HL-60 (cell line): ENCODE results near the gene PRSS58.

Source experiments
- DNase-seq, 2 experiments: peaks; one replicate each; pipeline ENCODE4 v3.0.0-alpha.2; 2010 to 2020; ENCODE audit warnings: low read depth in 1 of 2, low spot score in 1 of 2
- H3K27ac ChIP-seq: fragments of 250-450 bp; sonication (Bioruptor Pico); replicated peaks from 2 replicates; pipeline ENCODE4 v1.5.1; 2020; ENCODE audit warnings: mild to moderate bottlenecking, moderate library complexity
- H3K27me3 ChIP-seq: fragments of 250-450 bp; sonication (Bioruptor Pico); 2 replicates; pipeline ENCODE4 v1.5.1; 2021; ENCODE audit warnings: mild to moderate bottlenecking, moderate library complexity; ENCODE audit not compliant: insufficient read depth, poor library complexity, severe bottlenecking
- H3K4me3 ChIP-seq: replicated peaks from 2 replicates; pipeline ENCODE4 v1.5.1; 2011; ENCODE audit warnings: mild to moderate bottlenecking, control low read depth, low read length; ENCODE audit not compliant: insufficient read depth
- GABPA ChIP-seq: IDR thresholded peaks from 2 replicates; pipeline ENCODE4 v1.6.1; 2012; ENCODE audit warnings: low read depth
- POLR2AphosphoS5 ChIP-seq: IDR thresholded peaks from 2 replicates; pipeline ENCODE4 v1.6.1; 2012; ENCODE audit warnings: low read depth
- SPI1 ChIP-seq: IDR thresholded peaks from 2 replicates; pipeline ENCODE4 v1.6.1; 2012; ENCODE audit warnings: low read depth, mild to moderate bottlenecking, borderline replicate concordance
- TF ChIP-seq, protein P1 (sequence below): IDR thresholded peaks from 2 replicates; pipeline ENCODE4 v1.6.1; 2012; ENCODE audit warnings: low read depth; ENCODE audit not compliant: insufficient replicate concordance
- TF ChIP-seq, protein P2 (sequence below): IDR thresholded peaks from one replicate; pipeline ENCODE4 v1.5.1; 2011; ENCODE audit warnings: low read length, control low read depth, inconsistent platforms; ENCODE audit not compliant: insufficient read depth

Gene PRSS58

DNA sequence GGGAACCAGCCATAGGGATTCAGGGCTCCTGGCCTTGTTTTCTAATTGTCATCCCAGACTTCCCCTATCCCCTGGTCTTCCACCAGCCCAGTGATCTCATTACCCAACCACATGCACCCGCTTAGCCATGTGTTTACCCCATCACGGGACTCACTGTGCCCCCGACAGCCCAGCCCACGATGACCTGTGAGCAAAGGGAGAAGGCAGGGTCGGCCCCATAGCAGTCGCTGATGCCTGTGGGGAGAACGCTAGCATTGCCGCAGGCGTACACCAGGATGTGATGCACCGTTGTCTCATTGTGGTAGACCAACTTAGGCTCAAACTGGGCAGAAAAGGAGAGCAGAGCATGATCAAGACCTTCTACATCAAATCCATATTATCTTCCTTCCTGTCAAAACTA lies 14.0 kb downstream of the PRSS58 start:
- H3K27me3 ChIP-seq: no peaks in the 10 kb centered on the region
- TF ChIP-seq POLR2AphosphoS5 (no peak), SPI1 (no peak), GABPA (no peak)
- TF ChIP-seq, protein P1, sequence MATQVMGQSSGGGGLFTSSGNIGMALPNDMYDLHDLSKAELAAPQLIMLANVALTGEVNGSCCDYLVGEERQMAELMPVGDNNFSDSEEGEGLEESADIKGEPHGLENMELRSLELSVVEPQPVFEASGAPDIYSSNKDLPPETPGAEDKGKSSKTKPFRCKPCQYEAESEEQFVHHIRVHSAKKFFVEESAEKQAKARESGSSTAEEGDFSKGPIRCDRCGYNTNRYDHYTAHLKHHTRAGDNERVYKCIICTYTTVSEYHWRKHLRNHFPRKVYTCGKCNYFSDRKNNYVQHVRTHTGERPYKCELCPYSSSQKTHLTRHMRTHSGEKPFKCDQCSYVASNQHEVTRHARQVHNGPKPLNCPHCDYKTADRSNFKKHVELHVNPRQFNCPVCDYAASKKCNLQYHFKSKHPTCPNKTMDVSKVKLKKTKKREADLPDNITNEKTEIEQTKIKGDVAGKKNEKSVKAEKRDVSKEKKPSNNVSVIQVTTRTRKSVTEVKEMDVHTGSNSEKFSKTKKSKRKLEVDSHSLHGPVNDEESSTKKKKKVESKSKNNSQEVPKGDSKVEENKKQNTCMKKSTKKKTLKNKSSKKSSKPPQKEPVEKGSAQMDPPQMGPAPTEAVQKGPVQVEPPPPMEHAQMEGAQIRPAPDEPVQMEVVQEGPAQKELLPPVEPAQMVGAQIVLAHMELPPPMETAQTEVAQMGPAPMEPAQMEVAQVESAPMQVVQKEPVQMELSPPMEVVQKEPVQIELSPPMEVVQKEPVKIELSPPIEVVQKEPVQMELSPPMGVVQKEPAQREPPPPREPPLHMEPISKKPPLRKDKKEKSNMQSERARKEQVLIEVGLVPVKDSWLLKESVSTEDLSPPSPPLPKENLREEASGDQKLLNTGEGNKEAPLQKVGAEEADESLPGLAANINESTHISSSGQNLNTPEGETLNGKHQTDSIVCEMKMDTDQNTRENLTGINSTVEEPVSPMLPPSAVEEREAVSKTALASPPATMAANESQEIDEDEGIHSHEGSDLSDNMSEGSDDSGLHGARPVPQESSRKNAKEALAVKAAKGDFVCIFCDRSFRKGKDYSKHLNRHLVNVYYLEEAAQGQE: no peak
- TF ChIP-seq, protein P2, sequence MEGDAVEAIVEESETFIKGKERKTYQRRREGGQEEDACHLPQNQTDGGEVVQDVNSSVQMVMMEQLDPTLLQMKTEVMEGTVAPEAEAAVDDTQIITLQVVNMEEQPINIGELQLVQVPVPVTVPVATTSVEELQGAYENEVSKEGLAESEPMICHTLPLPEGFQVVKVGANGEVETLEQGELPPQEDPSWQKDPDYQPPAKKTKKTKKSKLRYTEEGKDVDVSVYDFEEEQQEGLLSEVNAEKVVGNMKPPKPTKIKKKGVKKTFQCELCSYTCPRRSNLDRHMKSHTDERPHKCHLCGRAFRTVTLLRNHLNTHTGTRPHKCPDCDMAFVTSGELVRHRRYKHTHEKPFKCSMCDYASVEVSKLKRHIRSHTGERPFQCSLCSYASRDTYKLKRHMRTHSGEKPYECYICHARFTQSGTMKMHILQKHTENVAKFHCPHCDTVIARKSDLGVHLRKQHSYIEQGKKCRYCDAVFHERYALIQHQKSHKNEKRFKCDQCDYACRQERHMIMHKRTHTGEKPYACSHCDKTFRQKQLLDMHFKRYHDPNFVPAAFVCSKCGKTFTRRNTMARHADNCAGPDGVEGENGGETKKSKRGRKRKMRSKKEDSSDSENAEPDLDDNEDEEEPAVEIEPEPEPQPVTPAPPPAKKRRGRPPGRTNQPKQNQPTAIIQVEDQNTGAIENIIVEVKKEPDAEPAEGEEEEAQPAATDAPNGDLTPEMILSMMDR: no peak
- H3K4me3 ChIP-seq: no peak overlapping the region
- H3K27ac ChIP-seq: no peak overlapping the region
- DNase-seq: no peak

DNA sequence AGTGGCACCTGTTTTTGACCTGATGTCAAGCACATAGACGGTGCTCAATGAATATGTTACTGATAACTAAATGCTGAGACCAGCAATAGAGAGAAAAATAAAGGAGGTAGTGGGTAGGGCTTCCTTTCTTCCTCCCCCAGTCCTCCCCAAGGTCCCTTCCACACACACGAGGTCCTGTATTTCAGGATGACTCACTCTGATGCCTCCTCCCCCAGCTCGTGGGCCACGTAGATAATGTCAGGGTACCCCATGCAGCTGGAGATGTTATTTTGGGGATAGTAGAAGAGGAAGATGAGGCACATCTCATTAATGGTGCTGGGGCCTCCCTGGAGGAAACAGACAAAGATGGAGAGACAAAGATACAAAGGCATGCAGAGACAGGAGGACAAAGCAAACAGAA lies 17.3 kb downstream of the PRSS58 start:
- Histone ChIP-seq H3K4me3 (no peak overlapping the region), H3K27me3 (peaks cover 4% of the 10 kb centered on the region), H3K27ac (no peak overlapping the region)
- TF ChIP-seq POLR2AphosphoS5 (no peak), GABPA (no peak)
- TF ChIP-seq, protein P2: no peak
- no peak for DNase-seq

DNA sequence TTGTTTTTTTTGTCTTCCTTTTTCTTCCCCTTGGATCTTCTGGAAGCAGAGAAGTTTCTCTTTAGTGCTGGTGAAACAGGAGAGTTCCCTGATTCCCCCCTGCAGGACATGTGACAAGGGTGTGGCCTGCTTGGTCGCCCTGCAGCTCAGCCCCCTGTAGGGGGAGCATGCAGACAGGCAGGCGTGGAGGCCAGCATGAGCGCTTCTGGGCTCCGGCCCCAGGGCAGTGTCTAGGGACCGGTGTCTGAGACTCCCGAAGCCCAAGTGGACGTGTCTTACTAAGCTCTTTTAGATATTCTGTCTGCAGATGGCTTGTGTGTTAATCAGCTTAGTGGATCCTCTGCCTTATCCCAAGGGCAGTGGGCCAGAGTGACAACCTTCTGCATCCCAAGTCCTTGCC lies 26.1 kb downstream of the PRSS58 start:
- Histone ChIP-seq H3K4me3 (no peak overlapping the region), H3K27me3 (peaks cover 4% of the 10 kb centered on the region), H3K27ac (no peak overlapping the region)
- no peak for TF ChIP-seq SPI1
- TF ChIP-seq, protein P1: no peak
- TF ChIP-seq, protein P2: no peak
- no peak for TF ChIP-seq POLR2AphosphoS5
- no peak for TF ChIP-seq GABPA
- DNase-seq: no peak

DNA sequence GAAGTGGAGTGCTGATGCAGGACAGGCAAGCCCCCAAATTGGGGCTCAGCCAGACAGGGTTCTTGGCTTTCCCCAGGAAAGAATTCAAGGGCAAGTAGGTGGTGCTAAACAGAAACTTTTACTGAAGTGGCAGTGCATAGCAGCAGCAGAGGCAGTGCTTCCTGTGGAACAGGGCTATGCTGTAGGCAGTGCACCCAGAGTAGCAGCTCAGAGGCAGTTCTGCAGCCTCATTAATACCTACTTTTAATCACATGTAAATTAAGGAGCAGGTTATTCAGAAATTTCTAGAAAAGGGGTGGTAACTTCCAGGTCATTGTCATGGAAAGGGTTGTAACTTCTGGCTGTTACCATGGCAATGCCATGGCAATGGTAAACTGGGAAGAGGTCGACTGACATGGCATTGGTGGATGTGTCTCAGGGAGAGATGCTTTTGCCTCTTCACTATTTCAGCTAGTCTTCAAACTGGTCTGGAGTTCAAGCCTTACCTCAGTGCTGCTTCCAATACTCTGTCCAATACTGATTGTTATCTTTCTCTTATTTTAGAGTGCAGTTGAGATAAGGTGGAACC lies 29.2 kb downstream of the PRSS58 start:
- Histone ChIP-seq H3K27me3 (no peaks in the 10 kb centered on the region), H3K4me3 (no peak overlapping the region), H3K27ac (no peak overlapping the region)
- TF ChIP-seq, protein P2: no peak
- no peak for TF ChIP-seq GABPA
- TF ChIP-seq, protein P1: no peak
- no peak for TF ChIP-seq POLR2AphosphoS5
- no peak for TF ChIP-seq SPI1
- DNase-seq: no peak
